Heart left ventricle (tissue), 13 donors: ENCODE data around the gene ACSM4.

Experiments
- POLR2A ChIP-seq, 2 donors: fragments of 450-650 bp; IDR thresholded peaks; one replicate each; pipeline ENCODE4 v1.6.1; 2017; ENCODE audit warnings: antibody characterized with exemption in 2 of 2, mild to moderate bottlenecking in 2 of 2, moderate library complexity in 2 of 2
- TF ChIP-seq, protein P1 (sequence below), 12 donors: fragments of 200-600 bp; sonication (generic) in 4 of 12; IDR thresholded peaks; one replicate each; pipeline versions ENCODE4 v1.5.0 to v1.8.0; 2018 to 2022; ENCODE audit warnings: antibody characterized with exemption in 12 of 12, mild to moderate bottlenecking in 5 of 12
- donor health status: ischemic (EF 13 %, LVEDD 7.1; RV severe dilation, severe dysfunction).
- donor health status: DM: no; HTN: yes; CAD: no.
- donor health status: DM: no; HTN: no; CAD: no.
- donor health status: ischemic (EF 25% LVEDD 6.9; RV normal size, moderate dysfunction).
- donor health status: ischemic (EF 25% LVEDD 5.7; RV mildly dilated, moderate dysfunction).
- donor health status: ischemic (EF 35%, LVEDD 5.7; RV mildly dilated, moderate dysfunction).
- donor health status: nonischemic (EF 11% LVEDD 7.7; RV severe dilation, severe dysfunction).
- donor health status: DM: yes; HTN: yes; CAD: no.
- donor health status: PGD.
- donor health status: ischemic (EF 29% LVEDD 5.4; RV normal size, mild dysfunction).
- donor health status: nonischemic (EF 23%, LVEDD 6.1; RV moderate dilation, normal function).

DNA sequence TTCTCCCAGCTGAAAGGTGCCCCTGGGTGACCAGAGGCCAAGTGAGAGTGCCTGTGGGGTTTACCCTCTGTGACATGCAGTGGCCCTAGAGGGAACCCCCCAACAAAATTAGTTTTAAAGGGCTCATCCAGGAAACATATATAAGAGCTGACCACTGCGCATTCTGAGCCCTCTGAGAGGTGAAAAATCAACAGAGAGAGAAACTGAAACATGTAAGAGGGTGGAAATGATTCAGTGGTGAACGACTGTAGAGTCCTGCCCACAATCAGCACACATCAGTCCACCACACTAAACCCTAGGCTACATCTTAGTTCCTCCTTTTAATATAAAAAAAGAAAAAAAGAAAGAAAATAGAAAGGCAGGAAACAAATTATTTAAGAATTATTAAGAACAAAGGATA is 21.0 kb upstream of the ACSM4 start:
- TF ChIP-seq, protein P1, sequence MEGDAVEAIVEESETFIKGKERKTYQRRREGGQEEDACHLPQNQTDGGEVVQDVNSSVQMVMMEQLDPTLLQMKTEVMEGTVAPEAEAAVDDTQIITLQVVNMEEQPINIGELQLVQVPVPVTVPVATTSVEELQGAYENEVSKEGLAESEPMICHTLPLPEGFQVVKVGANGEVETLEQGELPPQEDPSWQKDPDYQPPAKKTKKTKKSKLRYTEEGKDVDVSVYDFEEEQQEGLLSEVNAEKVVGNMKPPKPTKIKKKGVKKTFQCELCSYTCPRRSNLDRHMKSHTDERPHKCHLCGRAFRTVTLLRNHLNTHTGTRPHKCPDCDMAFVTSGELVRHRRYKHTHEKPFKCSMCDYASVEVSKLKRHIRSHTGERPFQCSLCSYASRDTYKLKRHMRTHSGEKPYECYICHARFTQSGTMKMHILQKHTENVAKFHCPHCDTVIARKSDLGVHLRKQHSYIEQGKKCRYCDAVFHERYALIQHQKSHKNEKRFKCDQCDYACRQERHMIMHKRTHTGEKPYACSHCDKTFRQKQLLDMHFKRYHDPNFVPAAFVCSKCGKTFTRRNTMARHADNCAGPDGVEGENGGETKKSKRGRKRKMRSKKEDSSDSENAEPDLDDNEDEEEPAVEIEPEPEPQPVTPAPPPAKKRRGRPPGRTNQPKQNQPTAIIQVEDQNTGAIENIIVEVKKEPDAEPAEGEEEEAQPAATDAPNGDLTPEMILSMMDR (IDR thresholded peaks at IDR 0.05), result no peak
- TF ChIP-seq POLR2A (IDR thresholded peaks at IDR 0.05), result no peak
